Activated naive CD4-positive, alpha-beta T cell treated with anti-CD3 and anti-CD28 coated beads, Interleukin-2, amount 10 ng/mL, durations not matched to agents 7 days and 5 days (primary cell): ENCODE data around the gene LPAR5.

Experiments used
- CTCF ChIA-PET: fragments of 350-600 bp; sonication (Branson Sonifier 250); formaldehyde crosslinking; loops from one replicate; lab custom pipeline; 2021; ENCODE audit warnings: antibody characterized with exemption; lab: Charles Lee
- DNase-seq: peaks from one replicate; pipeline ENCODE4 v3.0.0-alpha.2; 2020
- H3K27ac Mint-ChIP-seq: one replicate; pipeline ENCODE4 v1.8.0; 2021; ENCODE audit warnings: mild to moderate bottlenecking, moderate library complexity, mixed read lengths
- H3K27me3 Mint-ChIP-seq: one replicate; pipeline ENCODE4 v1.8.0; 2021; ENCODE audit warnings: mild to moderate bottlenecking, mixed read lengths
- H3K36me3 Mint-ChIP-seq: one replicate; pipeline ENCODE4 v1.8.0; 2021; ENCODE audit warnings: mixed read lengths
- H3K4me1 Mint-ChIP-seq: one replicate; pipeline ENCODE4 v1.8.0; 2021; ENCODE audit warnings: mixed read lengths
- H3K4me3 Mint-ChIP-seq: one replicate; pipeline ENCODE4 v1.8.0; 2021; ENCODE audit warnings: mild to moderate bottlenecking, moderate library complexity, mixed read lengths
- H3K9me3 Mint-ChIP-seq: one replicate; pipeline ENCODE4 v1.8.0; 2021; ENCODE audit warnings: mixed read lengths

Gene LPAR5

DNA sequence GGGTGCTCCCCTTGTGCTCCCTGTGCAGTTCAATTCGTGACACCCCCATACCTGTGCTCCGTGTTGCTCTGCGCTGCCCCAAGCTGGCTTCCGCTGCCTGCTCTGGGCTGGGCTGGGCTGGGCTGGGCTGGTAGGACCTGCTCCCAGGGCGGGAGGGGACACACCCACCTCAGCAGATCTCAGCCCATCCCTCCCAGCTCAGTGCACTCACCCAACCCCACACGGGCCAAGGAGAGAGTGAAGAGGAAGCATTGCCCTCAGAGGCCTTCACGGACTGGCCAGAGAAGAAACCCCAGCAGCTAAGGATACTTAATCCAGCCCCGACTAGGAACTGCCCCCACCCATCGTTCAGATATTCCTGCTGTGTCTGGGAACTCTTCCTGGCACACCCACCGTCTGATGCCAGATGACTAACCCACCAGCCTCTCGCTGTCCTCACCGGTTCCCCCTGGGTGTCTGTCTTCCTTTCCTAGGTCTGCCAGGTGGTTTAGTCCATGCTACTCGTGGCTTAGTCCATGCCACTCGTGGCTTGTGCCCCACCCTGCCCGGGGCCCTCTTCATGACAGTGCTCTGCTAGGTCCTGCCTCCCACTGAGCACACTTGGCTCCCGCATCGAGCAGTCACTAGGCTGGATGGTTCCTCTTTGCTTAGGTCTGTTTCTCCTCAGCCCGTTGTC is at the start of gene LPAR5:
Gene LPAR5, minus strand, starts transcription at position 104 of the 676 bp plus-strand sequence. CDS start 14,711 bp downstream, outside the sequence.
- CTCF ChIA-PET = no interaction called here
- H3K9me3 Mint-ChIP-seq = no peaks in the 10 kb centered on the region
- H3K27me3 Mint-ChIP-seq = peaks cover 20% of the 10 kb centered on the region
- H3K4me3 Mint-ChIP-seq = peak within 1 kb of the TSS; percentile 64
- peak within 1 kb of the TSS; percentile 35 for H3K27ac Mint-ChIP-seq
- H3K4me1 Mint-ChIP-seq = peaks cover 43% of the 10 kb centered on the region
- DNase-seq = peak; percentile 34
- H3K36me3 Mint-ChIP-seq = no peaks in the 10 kb centered on the region

DNA sequence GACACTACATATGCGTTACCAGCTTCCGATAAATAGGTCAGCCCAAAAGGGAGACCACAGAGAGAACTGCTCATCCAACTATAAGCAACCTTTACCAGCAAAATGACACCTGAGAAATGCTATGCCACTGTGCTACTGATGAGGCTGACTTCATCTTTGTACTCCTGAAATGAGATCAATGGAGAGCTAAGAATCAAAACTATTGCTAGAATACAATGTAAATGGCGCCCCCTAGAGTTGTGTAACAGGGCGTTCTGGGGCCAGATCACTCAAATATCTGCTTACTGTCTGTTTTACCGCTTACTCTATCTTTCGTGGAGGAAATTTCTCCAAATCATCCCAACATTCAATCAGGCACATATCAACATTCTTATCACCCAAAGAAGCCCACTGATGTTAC is 48.9 kb upstream of the LPAR5 start:
- CTCF ChIA-PET = interaction anchor here (0.7 to 3.9 kb wide), 20 partner anchors 8 to 219 kb away, joined by 3 to 30 read pairs (median 4); partner anchors contain the start of gene COPS7A
- H3K27me3 Mint-ChIP-seq = no peaks in the 10 kb centered on the region
- no peak overlapping the region for H3K4me3 Mint-ChIP-seq
- H3K36me3 Mint-ChIP-seq = peaks cover 44% of the 10 kb centered on the region
- peaks cover 53% of the 10 kb centered on the region for H3K4me1 Mint-ChIP-seq
- peak overlapping the region; percentile 54 for H3K27ac Mint-ChIP-seq
- no peaks in the 10 kb centered on the region for H3K9me3 Mint-ChIP-seq
- peak; percentile 67 for DNase-seq

DNA sequence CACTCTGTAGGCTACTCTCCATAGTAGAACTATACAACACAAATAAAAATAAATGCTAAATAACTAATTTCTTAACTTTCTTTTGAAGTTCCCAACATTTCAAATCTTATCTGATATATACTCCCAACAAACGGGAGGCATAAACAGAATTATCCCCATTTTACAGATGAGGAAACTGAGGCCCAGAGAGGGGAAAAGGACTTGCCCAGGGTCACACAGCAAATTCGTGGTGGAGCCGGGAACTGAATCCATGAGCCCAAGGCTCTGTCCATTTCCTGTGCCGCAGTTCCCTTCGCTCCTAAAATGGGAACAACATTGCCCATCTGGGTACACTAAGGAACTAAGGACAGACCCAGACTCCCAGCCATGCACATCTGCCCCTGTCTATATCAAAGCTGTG is 41.2 kb upstream of the LPAR5 start:
- peaks cover 6% of the 10 kb centered on the region for H3K4me1 Mint-ChIP-seq
- DNase-seq = no peak
- no peaks in the 10 kb centered on the region for H3K9me3 Mint-ChIP-seq
- no peak overlapping the region for H3K27ac Mint-ChIP-seq
- H3K36me3 Mint-ChIP-seq = peaks cover 68% of the 10 kb centered on the region
- CTCF ChIA-PET = interaction anchor here (1.0 kb wide), 1 partner anchor 8 kb away, joined by 3 read pairs; no protein-coding TSS in a partner anchor
- no peaks in the 10 kb centered on the region for H3K27me3 Mint-ChIP-seq
- H3K4me3 Mint-ChIP-seq = no peak overlapping the region

DNA sequence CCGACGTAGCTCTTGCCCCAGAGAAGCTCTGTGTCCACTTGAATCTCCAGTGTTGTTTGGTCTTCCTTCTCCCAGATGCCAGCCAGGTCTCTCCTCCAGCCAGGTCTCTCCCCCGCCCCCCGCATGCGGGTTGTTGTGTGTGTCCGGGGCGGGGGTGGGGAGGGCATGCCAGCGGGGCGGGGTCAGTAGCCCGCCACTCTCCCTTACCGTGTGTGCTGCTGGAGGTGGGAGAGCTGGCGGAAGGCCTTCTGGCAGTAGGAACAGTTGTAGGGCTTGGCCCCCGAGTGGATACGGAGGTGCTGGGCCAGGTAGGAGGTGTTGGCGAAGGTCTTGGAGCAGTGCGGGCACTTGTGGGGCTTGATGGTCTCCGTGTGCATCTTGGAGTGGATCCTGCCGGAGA is 36.4 kb upstream of the LPAR5 start:
- Mint-ChIP-seq H3K36me3 (peaks cover 76% of the 10 kb centered on the region), H3K4me1 (no peaks in the 10 kb centered on the region), H3K27ac (no peak overlapping the region), H3K27me3 (no peaks in the 10 kb centered on the region), H3K9me3 (no peaks in the 10 kb centered on the region), H3K4me3 (no peak overlapping the region)
- CTCF ChIA-PET = no interaction called here
- no peak for DNase-seq

DNA sequence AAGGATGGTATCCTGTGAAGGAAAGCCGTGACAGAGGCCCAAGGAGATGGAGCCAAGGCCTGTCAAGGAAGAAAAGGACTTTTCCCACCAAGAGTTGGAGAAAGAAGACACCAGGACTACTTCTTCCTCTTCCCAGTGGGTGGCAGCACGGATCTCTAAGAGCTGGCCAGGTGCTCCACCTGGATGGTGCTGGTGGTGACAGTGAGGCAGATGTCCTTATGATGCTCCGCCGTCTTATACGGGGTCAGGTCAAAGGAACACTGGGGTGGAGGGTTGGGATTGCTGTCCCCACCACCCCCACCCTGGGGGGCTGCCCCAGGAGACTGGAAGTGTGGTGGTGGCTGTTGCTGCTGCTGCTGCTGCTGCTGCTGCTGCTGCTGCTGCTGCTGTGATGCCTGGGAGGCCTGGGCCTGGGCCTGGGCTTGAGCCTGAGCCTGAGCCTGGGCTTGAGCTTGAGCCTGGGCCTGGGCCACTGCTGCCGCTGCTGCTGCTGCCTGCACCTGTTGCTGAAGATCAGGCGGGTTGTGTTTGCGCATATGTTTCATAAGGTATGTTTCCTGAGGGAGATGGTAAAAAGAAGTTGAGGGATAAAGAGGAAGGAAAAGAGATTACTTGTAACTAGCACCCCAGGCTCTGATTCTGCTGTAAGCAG is 31.9 kb upstream of the LPAR5 start:
- peaks cover 67% of the 10 kb centered on the region for H3K36me3 Mint-ChIP-seq
- no peaks in the 10 kb centered on the region for H3K9me3 Mint-ChIP-seq
- H3K4me1 Mint-ChIP-seq = peaks cover 18% of the 10 kb centered on the region
- no peak for DNase-seq
- H3K4me3 Mint-ChIP-seq = no peak overlapping the region
- CTCF ChIA-PET = interaction anchor here (0.6 to 2.9 kb wide), 3 partner anchors 16 to 49 kb away, joined by 3 to 13 read pairs (median 4); no protein-coding TSS in a partner anchor
- no peaks in the 10 kb centered on the region for H3K27me3 Mint-ChIP-seq
- no peak overlapping the region for H3K27ac Mint-ChIP-seq

DNA sequence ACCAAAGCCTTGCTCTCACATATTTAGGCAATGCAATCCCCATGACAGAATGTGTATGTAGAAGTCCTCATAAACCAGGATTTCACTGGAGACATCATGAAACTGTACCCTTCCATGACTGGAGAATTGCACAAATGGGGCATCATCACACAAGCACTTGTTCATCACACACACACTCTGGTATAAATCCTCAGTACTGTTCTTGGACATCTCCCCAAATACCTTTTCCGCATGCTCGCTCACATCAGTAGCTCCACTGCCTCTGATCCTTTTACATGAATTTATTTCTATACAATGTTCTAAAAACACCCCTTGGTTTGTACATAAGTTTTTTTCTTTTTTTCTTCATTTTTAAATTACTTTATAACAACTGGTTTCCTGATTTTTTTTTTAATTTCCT is 30.5 kb upstream of the LPAR5 start:
- H3K27ac Mint-ChIP-seq = no peak overlapping the region
- H3K4me1 Mint-ChIP-seq = peaks cover 26% of the 10 kb centered on the region
- CTCF ChIA-PET = interaction anchor here (0.7 to 1.6 kb wide), 2 partner anchors 87 to 212 kb away, joined by 3 read pairs; partner anchors contain the start of gene MLF2
- DNase-seq = no peak
- H3K4me3 Mint-ChIP-seq = no peak overlapping the region
- no peaks in the 10 kb centered on the region for H3K9me3 Mint-ChIP-seq
- peaks cover 53% of the 10 kb centered on the region for H3K36me3 Mint-ChIP-seq
- H3K27me3 Mint-ChIP-seq = no peaks in the 10 kb centered on the region

DNA sequence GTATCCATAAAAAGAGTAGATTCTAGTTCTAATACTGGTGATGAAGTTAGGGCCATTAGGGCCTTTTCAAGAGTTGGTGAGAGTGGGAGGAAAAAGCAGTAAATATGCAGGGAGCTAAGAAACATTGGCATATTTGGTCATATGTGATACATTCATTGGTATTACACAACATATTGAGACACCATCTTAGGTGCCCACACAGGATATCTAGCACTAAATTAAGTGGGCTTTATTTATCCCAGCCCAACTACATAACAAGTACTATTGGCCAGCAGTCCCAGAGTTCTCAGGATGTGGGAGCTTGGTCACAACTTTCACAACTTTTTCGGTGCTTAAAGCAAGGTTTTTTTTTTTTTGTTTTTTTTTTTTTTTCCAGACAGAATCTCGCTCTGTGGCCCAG is 29.1 kb upstream of the LPAR5 start:
- no peak for DNase-seq
- CTCF ChIA-PET = interaction anchor here (1.2 to 1.5 kb wide), 2 partner anchors 9 to 95 kb away, joined by 3 read pairs; no protein-coding TSS in a partner anchor
- no peaks in the 10 kb centered on the region for H3K9me3 Mint-ChIP-seq
- H3K4me3 Mint-ChIP-seq = no peak overlapping the region
- H3K36me3 Mint-ChIP-seq = peaks cover 45% of the 10 kb centered on the region
- no peaks in the 10 kb centered on the region for H3K27me3 Mint-ChIP-seq
- peaks cover 27% of the 10 kb centered on the region for H3K4me1 Mint-ChIP-seq
- H3K27ac Mint-ChIP-seq = peak overlapping the region; percentile 36

DNA sequence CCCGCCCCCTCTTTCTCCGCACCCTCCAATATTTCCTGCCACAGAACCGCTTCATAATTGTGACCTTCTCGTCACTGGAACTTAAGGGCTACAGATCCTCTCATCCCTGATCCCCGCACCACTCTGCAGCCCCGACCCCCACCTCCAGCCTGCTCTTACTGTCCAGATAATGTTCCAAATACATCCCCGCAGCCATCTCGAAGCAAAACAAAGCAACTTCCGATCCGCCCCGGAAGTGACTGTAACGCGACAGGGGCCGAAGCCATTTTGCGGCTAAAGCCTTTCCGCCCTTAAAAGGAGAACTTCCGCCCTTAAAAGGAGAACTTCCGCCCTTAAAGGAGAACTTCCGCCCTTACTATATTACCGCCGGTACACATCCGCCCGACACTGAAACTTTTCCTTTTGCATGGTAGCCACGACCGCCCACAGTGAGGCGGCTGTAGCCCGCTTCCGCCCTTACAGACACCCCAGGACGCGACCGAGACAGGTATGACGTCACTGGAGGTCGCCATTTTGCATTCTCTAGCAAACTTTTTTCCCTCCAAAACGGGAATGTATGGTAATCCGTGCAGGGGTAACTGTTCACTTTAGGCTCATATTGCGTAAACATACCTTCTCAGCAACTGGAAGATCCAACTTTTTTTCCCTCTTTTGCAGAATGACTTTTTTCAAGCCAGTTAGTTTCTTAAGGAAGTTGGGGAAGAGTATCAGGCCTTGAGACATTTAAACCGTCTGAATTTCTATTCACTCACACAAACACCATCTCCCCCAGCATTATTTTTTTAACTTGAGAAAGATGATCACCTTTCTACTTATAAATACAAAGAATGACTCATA is 27.4 kb upstream of the LPAR5 start, which contains the start of gene ING4:
Gene ING4, minus strand, starts transcription at position 214 of the 837 bp plus-strand sequence. Its CDS starts 18 bp downstream, at position 196.
- CTCF ChIA-PET = no interaction called here
- peak within 1 kb of the TSS; percentile 90 for H3K27ac Mint-ChIP-seq
- H3K36me3 Mint-ChIP-seq = peaks cover 38% of the 10 kb centered on the region

DNA sequence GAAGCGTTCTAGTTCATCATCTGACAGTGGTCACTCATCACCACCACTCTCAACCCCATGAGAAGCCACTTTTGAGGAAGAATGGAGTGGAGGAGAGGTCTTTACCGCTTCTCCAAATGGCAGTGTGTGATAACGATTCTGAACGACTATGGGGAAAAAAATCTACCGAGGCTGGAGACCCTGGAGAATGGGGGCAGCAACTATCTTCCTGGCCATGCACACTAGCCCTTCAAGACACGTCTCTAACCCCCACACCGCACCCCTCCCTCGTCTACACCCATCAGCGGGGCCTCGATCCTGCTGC is 26.8 kb upstream of the LPAR5 start:
- DNase-seq = no peak
- H3K27me3 Mint-ChIP-seq = no peaks in the 10 kb centered on the region
- peaks cover 33% of the 10 kb centered on the region for H3K36me3 Mint-ChIP-seq
- H3K9me3 Mint-ChIP-seq = no peaks in the 10 kb centered on the region
- peaks cover 32% of the 10 kb centered on the region for H3K4me1 Mint-ChIP-seq
- peak overlapping the region; percentile 85 for H3K4me3 Mint-ChIP-seq
- H3K27ac Mint-ChIP-seq = peak overlapping the region; percentile 90
- CTCF ChIA-PET = no interaction called here

More for the DNA sequence above, 27.4 kb upstream of the LPAR5 start, which contains the start of gene ING4:
- Mint-ChIP-seq H3K4me3 (peak within 1 kb of the TSS; percentile 85), H3K4me1 (peaks cover 32% of the 10 kb centered on the region), H3K27me3 (no peaks in the 10 kb centered on the region), H3K9me3 (no peaks in the 10 kb centered on the region)
- DNase-seq = peak; percentile 98

DNA sequence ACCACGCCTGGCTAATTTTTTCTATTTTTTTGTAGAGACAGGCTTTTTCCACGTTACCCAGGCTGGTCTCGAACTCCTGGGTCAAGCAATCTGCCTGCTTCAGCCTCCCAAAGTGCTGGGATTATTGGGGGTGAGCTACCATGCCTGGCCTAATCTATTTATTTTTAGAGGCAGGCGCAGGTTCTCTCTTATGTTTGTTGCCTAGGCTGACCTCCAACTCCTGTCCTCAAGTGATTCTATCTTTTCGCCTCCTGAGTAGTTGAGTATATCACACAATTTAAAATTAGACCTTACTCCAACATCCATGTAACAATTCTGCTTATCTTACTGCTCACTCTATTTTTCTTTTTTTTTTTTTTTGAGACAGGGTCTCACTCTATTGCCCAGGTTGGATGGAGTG is 18.2 kb upstream of the LPAR5 start:
- no peak for DNase-seq
- H3K9me3 Mint-ChIP-seq = no peaks in the 10 kb centered on the region
- no peaks in the 10 kb centered on the region for H3K27me3 Mint-ChIP-seq
- peaks cover 4% of the 10 kb centered on the region for H3K4me1 Mint-ChIP-seq
- CTCF ChIA-PET = interaction anchor here (0.8 kb wide), 1 partner anchor 35 kb away, joined by 3 read pairs; no protein-coding TSS in a partner anchor
- peak overlapping the region; percentile 79 for H3K27ac Mint-ChIP-seq
- H3K36me3 Mint-ChIP-seq = peaks cover 56% of the 10 kb centered on the region
- H3K4me3 Mint-ChIP-seq = no peak overlapping the region

DNA sequence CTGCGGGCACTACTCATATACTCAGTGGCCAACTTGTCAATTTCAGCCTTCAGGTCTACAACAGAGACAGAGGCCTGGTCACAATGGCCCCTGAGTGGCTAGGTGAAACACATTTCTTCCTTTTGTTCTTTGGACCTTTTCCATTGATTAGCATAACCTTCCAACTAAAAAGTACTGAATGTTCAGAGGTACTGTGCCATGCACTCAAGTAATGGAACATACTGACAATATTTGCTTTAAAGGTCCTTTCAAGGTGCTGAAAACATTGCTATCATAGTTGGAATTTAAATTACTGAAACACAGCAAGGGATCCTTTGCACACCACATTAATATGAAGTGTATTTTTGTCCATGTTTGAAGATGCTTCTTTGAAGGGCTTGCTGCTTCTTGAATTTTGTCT is 17.6 kb upstream of the LPAR5 start:
- CTCF ChIA-PET = no interaction called here
- Mint-ChIP-seq H3K36me3 (peaks cover 53% of the 10 kb centered on the region), H3K4me1 (no peaks in the 10 kb centered on the region), H3K27me3 (no peaks in the 10 kb centered on the region), H3K9me3 (no peaks in the 10 kb centered on the region), H3K27ac (no peak overlapping the region), H3K4me3 (no peak overlapping the region)
- DNase-seq = no peak

DNA sequence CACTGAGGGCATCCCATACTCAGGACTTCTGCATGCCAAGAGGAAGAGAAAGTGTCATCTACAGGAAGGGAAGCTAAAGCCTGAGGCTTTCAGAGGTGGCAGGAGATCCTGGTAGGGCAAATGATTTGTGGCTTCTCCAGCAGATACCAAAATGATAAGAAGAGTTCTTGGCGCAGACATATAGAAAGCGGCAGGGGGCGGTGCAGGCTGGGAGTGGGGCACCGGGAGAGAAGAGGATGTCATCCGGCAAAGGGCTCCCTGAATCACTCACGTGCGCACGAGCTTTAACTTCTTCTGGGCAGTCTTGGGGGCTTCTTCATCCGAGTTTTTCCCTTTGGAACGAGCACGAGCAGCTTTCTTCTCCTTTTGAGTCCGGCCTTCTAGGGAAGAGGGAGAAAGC is 16.6 kb upstream of the LPAR5 start:
- CTCF ChIA-PET = no interaction called here
- DNase-seq = no peak
- Mint-ChIP-seq H3K27ac (no peak overlapping the region), H3K36me3 (peaks cover 55% of the 10 kb centered on the region), H3K4me3 (no peak overlapping the region), H3K9me3 (no peaks in the 10 kb centered on the region), H3K4me1 (no peaks in the 10 kb centered on the region), H3K27me3 (no peaks in the 10 kb centered on the region)

DNA sequence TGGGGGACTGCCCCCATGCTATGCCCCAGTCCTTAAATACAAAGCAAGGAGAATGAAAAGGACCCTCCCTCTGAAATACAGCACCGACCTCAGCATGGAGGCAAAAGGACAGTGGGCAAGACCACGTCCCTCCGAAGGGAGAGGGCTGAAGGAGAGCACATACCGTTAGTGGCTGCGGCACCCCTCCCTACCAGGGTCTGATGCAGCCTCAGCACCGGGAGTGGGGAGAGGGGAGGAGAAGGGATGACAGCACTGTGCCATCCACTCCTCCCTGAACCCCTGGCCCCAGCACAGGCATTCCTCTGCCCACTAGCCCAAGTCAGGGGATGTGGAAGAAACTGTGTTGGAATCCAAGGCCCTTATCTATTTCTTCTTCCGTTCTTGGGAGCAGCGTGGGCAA is 15.1 kb upstream of the LPAR5 start:
- Mint-ChIP-seq H3K27me3 (peaks cover 9% of the 10 kb centered on the region), H3K27ac (no peak overlapping the region), H3K9me3 (no peaks in the 10 kb centered on the region), H3K4me1 (peaks cover 9% of the 10 kb centered on the region), H3K36me3 (peaks cover 59% of the 10 kb centered on the region), H3K4me3 (no peak overlapping the region)
- CTCF ChIA-PET = no interaction called here
- no peak for DNase-seq

DNA sequence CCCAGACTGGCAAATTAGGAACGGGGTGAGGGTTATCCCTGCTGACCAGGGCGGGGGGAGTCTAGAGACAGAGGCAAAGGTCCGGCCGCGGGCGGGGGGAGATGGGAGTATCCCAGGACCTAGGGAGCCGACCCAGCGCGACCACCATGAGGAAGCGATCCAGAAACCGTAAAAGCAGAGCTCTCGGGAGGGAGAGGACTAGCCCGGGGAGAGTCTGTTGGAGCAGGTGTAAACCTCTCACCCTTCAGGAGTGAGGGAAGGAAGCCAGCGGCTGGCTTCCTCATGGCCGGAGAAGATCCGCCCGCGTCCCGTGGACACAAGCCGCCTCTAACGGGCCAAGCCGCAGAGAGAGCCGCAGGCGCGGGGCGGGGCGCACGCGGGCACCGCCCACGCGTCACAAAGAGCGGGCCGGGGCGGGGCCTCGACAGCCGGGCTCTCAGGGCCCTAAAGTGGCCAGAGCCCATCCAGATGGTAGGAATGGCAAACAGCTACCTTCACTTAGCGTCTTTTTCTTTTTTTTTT is 11.4 kb upstream of the LPAR5 start, which contains the start of gene ACRBP:
Gene ACRBP, minus strand, starts transcription at position 350 of the 522 bp plus-strand sequence. Its CDS starts 66 bp downstream, at position 284.
- CTCF ChIA-PET = interaction anchor here (1.0 kb wide), 1 partner anchor 33 kb away, joined by 3 read pairs; no protein-coding TSS in a partner anchor
- peaks cover 46% of the 10 kb centered on the region for H3K36me3 Mint-ChIP-seq
- H3K27ac Mint-ChIP-seq = no peak within 1 kb of the TSS
- peak within 1 kb of the TSS; percentile 63 for H3K4me3 Mint-ChIP-seq
- H3K27me3 Mint-ChIP-seq = peaks cover 28% of the 10 kb centered on the region
- H3K9me3 Mint-ChIP-seq = peaks cover 20% of the 10 kb centered on the region
- peak; percentile 56 for DNase-seq
- H3K4me1 Mint-ChIP-seq = peaks cover 19% of the 10 kb centered on the region
